ENCODE results near the gene TSNAXIP1. TPM values are rescaled to one million over a fixed set of nuclear protein-coding genes. Genes with fewer than 3 reads are reported as not detected.
A peak's percentile ranks its signal among the peaks of the same experiment; 100 is the strongest.

TSNAXIP1 gene
- total and polyA plus RNA-seq, 9 of the 15 experiments (the other 6 are each of a cell fraction or from before 2014, with no cell fraction given): 0.03 to 0.24 (median 0.11) TPM; not detected in 4

DNA sequence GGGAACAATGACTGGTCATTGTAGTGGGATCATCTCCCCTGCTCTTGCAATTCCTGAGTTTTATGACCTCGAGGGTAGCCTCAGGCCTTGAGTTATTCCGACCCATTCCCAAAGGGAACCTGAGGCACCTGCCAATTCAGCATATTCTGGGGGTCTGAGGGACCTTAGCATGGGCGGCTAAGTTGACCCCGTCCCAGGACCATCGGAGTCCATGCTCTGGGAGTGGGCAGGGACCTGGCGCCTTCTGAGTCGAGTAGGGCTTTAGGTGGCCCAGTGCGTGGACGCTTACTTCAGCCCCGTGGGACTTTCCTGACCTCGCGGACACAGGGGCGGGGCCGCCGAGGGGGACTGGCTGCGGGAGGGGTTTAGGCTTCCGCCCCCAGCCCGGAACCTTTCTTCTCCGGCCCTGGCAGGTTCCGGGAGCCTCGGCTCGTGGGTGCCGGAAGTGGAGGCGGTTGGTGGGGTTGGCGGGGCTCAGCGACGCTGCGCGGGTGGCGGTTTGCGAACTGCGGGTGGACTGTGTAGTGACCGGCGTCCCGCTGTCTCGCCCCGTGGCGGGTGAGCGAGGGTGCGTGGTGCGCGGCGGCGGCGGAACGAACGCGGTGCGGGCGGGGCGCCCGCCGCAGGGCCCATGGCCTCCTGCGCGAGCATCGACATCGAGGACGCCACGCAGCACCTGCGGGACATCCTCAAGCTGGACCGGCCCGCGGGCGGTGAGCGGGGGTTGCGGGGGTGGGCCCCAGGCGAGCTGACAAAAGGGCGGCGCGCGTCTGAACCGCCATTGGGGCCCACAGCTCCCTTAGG is 66.1 kb downstream of the TSNAXIP1 start, which contains the start of gene EDC4 (continued):
- TF ChIP-seq ETV6 (IDR thresholded peaks at IDR 0.05; ENCODE audit: borderline replicate concordance in 1 of 2, low read depth in 2 of 2, low read length in 1 of 2): no peak
- peak; percentile 81; the same call in 1 of the 2 replicates for TF ChIP-seq ETV6 (CRISPR knock-in tag; IDR thresholded peaks at IDR 0.05; ENCODE audit: borderline replicate concordance)
- no peak for TF ChIP-seq ZNF175 (CRISPR knock-in tag; IDR thresholded peaks at IDR 0.05; ENCODE audit: low read depth)
- TF ChIP-seq POLR2AphosphoS2 (IDR thresholded peaks at IDR 0.05; ENCODE audit: low read length): peak; percentile 95; the same call in 1 of the 2 replicates
- TF ChIP-seq GABPA (tag; conservative IDR thresholded peaks at IDR 0.05; ENCODE audit: low read depth): peak; percentile 99
- TF ChIP-seq LEF1 (IDR thresholded peaks at IDR 0.05): no peak
- TF ChIP-seq, protein P1, sequence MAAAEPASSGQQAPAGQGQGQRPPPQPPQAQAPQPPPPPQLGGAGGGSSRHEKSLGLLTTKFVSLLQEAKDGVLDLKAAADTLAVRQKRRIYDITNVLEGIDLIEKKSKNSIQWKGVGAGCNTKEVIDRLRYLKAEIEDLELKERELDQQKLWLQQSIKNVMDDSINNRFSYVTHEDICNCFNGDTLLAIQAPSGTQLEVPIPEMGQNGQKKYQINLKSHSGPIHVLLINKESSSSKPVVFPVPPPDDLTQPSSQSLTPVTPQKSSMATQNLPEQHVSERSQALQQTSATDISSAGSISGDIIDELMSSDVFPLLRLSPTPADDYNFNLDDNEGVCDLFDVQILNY (CRISPR knock-in tag; IDR thresholded peaks at IDR 0.05): no peak
- no peak for TF ChIP-seq ZNF41 (CRISPR knock-in tag; conservative IDR thresholded peaks at IDR 0.05)
- TF ChIP-seq NR4A1 (CRISPR knock-in tag; IDR thresholded peaks at IDR 0.05): peak; percentile 89
- no peak; the same call in 1 of the 2 replicates for TF ChIP-seq NR4A1 (tag; IDR thresholded peaks at IDR 0.05)
- peak; percentile 83 for TF ChIP-seq FUS (optimal IDR thresholded peaks at IDR 0.05; ENCODE audit: low read depth, low read length)
- TF ChIP-seq EZH2 (IDR thresholded peaks at IDR 0.05; ENCODE audit: borderline replicate concordance, low read depth, low read length): no peak
- TF ChIP-seq KLF6 (CRISPR knock-in tag; IDR thresholded peaks at IDR 0.05; ENCODE audit: borderline replicate concordance): 0 out of 2 replicates have a peak, but pooled peaks have one; percentile 61
- no peak for TF ChIP-seq ZNF583 (CRISPR knock-in tag; IDR thresholded peaks at IDR 0.05)
- TF ChIP-seq, protein P2, sequence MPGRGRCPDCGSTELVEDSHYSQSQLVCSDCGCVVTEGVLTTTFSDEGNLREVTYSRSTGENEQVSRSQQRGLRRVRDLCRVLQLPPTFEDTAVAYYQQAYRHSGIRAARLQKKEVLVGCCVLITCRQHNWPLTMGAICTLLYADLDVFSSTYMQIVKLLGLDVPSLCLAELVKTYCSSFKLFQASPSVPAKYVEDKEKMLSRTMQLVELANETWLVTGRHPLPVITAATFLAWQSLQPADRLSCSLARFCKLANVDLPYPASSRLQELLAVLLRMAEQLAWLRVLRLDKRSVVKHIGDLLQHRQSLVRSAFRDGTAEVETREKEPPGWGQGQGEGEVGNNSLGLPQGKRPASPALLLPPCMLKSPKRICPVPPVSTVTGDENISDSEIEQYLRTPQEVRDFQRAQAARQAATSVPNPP (IDR thresholded peaks at IDR 0.05; ENCODE audit: borderline replicate concordance, insufficient read depth, insufficient read length): no peak
- TF ChIP-seq TCF7L2 (IDR thresholded peaks at IDR 0.05; ENCODE audit: low read depth, low read length): no peak
- TF ChIP-seq RAD51 (IDR thresholded peaks at IDR 0.05; ENCODE audit: borderline replicate concordance, low read depth): no peak
- no peak for TF ChIP-seq ZNF24 (IDR thresholded peaks at IDR 0.05)
- no peak for TF ChIP-seq FOXA1 (IDR thresholded peaks at IDR 0.05; ENCODE audit: borderline replicate concordance)
- TF ChIP-seq, protein P3, sequence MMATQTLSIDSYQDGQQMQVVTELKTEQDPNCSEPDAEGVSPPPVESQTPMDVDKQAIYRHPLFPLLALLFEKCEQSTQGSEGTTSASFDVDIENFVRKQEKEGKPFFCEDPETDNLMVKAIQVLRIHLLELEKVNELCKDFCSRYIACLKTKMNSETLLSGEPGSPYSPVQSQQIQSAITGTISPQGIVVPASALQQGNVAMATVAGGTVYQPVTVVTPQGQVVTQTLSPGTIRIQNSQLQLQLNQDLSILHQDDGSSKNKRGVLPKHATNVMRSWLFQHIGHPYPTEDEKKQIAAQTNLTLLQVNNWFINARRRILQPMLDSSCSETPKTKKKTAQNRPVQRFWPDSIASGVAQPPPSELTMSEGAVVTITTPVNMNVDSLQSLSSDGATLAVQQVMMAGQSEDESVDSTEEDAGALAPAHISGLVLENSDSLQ (IDR thresholded peaks at IDR 0.05): peak; percentile 47; the same call in 1 of the 2 replicates
- TF ChIP-seq, protein P4, sequence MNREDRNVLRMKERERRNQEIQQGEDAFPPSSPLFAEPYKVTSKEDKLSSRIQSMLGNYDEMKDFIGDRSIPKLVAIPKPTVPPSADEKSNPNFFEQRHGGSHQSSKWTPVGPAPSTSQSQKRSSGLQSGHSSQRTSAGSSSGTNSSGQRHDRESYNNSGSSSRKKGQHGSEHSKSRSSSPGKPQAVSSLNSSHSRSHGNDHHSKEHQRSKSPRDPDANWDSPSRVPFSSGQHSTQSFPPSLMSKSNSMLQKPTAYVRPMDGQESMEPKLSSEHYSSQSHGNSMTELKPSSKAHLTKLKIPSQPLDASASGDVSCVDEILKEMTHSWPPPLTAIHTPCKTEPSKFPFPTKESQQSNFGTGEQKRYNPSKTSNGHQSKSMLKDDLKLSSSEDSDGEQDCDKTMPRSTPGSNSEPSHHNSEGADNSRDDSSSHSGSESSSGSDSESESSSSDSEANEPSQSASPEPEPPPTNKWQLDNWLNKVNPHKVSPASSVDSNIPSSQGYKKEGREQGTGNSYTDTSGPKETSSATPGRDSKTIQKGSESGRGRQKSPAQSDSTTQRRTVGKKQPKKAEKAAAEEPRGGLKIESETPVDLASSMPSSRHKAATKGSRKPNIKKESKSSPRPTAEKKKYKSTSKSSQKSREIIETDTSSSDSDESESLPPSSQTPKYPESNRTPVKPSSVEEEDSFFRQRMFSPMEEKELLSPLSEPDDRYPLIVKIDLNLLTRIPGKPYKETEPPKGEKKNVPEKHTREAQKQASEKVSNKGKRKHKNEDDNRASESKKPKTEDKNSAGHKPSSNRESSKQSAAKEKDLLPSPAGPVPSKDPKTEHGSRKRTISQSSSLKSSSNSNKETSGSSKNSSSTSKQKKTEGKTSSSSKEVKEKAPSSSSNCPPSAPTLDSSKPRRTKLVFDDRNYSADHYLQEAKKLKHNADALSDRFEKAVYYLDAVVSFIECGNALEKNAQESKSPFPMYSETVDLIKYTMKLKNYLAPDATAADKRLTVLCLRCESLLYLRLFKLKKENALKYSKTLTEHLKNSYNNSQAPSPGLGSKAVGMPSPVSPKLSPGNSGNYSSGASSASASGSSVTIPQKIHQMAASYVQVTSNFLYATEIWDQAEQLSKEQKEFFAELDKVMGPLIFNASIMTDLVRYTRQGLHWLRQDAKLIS (CRISPR knock-in tag; IDR thresholded peaks at IDR 0.05): peak; percentile 96
- TF ChIP-seq PCBP2 (IDR thresholded peaks at IDR 0.05; ENCODE audit: low read depth, low read length, poor library complexity, severe bottlenecking): no peak

All from K562 (cell line).